ENCODE measurements around the gene GRK6. TPM values are rescaled to one million over a fixed set of nuclear protein-coding genes. Genes with fewer than 3 reads are reported as not detected.

The GRK6 gene
- total RNA-seq, 6 donors from 2014 or later, result 26.8 to 85.9 (median 56.6) TPM

DNA sequence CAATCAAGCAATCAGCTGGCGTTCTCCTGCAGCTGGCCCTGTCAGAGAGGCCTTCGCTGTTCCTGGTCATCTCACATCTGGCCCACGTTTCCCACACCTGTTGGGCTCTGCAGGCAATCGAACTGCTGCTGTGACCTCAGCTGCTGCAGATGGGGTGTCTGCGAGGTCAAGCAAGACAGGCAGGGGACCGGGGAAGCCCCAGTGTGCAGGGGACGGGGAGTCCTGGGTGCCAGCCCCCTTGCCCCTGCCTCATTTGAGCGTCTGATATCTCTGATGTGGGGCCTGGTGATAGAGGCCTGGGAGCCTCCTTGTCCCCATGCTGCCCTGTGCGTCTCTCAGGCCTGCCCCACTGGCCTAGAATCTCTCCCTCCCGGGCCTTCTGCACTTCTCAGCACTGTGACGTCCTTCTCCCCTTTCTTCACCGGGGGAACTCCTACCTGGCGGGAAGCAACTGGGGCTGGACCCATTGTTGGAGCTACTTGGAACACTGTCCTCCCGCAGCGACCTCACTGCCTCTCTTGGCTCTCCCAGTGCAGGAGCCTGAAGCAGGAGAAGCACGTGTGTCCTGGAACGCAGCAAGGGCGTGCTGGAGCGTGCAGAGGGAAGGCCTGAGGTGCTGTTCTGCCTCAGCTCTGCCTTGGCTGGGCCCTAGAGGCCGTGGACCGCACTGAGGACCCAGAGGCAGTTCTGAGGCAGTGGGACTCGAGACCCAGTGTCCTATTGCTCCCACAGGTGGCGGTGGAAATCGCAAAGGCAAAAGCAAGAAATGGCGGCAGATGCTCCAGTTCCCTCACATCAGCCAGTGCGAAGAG lies 3.9 kb downstream of the GRK6 start:
- ATAC-seq (ENCODE audit: low FRiP score in 2 of 2), result no peak
- H3K4me3 ChIP-seq, result no peak overlapping the region
- peaks cover 48 to 66% (median 55%) of the 10 kb centered on the region in 4 donors for H3K4me1 ChIP-seq
- peaks cover 18 to 51% (median 48%) of the 10 kb centered on the region in 4 donors for H3K36me3 ChIP-seq
- TF ChIP-seq POLR2AphosphoS5 (IDR thresholded peaks at IDR 0.05) (no peak), POLR2A (IDR thresholded peaks at IDR 0.05) (no peak), EP300 (IDR thresholded peaks at IDR 0.05) (no peak)
- TF ChIP-seq, protein P1, sequence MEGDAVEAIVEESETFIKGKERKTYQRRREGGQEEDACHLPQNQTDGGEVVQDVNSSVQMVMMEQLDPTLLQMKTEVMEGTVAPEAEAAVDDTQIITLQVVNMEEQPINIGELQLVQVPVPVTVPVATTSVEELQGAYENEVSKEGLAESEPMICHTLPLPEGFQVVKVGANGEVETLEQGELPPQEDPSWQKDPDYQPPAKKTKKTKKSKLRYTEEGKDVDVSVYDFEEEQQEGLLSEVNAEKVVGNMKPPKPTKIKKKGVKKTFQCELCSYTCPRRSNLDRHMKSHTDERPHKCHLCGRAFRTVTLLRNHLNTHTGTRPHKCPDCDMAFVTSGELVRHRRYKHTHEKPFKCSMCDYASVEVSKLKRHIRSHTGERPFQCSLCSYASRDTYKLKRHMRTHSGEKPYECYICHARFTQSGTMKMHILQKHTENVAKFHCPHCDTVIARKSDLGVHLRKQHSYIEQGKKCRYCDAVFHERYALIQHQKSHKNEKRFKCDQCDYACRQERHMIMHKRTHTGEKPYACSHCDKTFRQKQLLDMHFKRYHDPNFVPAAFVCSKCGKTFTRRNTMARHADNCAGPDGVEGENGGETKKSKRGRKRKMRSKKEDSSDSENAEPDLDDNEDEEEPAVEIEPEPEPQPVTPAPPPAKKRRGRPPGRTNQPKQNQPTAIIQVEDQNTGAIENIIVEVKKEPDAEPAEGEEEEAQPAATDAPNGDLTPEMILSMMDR (IDR thresholded peaks at IDR 0.05), result no peak
- no peaks in the 10 kb centered on the region for H3K9me3 ChIP-seq
- WGBS, 2 donors, result 88 to 89% methylated on average over 24 to 26 of the region's 26 CpGs
- H3K27me3 ChIP-seq, result no peaks in the 10 kb centered on the region
- peak overlapping the region; percentile 76 to 94 (median 92) for H3K27ac ChIP-seq
- DNase-seq, result no peak

DNA sequence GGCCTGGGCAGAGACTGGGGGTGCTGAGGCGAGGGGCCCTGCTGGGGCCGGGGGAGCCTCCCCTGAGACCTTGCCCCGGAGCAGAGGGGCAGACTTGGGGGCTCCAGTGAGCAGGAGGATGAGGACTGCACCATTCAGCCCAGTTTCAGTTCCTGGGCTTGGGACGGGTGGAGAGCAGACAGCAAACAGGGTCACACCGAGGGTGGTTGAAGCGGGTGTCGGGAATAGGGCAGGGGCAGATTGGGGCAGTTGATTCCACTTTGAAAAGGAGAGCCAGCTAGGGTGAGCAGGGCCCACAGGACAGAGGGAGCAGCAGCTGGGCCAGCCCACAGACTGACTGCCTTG lies 4.5 kb downstream of the GRK6 start:
- TF ChIP-seq POLR2AphosphoS5 (IDR thresholded peaks at IDR 0.05), result no peak
- TF ChIP-seq, protein P1 (IDR thresholded peaks at IDR 0.05), result no peak
- no peak for TF ChIP-seq POLR2A (IDR thresholded peaks at IDR 0.05)
- TF ChIP-seq EP300 (IDR thresholded peaks at IDR 0.05), result no peak
- H3K27ac ChIP-seq, result peak overlapping the region; percentile 39 to 93 (median 83)

DNA sequence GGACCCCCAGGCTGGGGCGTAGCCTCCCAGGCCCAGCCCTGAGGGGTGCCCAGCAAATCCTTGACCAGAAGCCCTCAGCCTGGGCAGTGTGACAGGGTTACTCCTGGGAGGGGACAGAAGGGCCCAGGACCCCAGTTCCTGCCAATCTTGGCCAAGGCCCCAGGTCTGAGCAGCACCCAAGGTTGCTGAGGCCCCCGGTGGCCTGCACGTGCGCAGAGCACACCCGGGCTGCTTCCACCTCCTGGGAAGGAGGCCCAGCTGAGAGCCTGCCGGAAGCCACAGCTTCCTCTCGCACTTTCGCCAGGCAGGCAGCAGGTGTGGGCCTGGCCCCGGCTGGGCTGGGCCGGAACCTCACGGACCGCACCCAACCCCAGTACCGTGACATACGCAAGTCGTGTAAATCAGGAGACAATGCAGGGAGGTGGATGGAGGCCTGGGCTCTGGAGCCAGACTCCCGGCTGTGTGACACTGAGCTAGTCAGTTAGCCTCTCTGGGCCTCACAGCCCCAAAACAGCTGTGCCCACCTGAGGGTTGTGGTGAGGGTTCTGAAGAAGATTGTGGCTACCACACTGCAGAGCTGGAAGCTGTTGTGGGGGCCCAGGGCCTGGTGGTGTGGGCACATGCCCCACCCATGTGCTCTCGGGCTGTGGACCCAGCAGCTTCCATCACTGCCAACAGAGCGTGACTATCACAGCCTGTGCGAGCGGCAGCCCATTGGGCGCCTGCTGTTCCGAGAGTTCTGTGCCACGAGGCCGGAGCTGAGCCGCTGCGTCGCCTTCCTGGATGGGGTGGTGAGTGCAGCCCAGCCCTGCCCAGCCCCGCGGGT lies 5.1 kb downstream of the GRK6 start:
- WGBS, 2 donors, result 64 to 79% methylated on average over 14 to 27 of the region's 29 CpGs
- Histone ChIP-seq H3K27ac (peak overlapping the region; percentile 39 to 93 (median 83)), H3K4me3 (no peak overlapping the region), H3K36me3 (peaks cover 25 to 63% (median 60%) of the 10 kb centered on the region in 4 donors), H3K9me3 (no peaks in the 10 kb centered on the region), H3K4me1 (peaks cover 45 to 63% (median 50%) of the 10 kb centered on the region in 4 donors), H3K27me3 (no peaks in the 10 kb centered on the region)
- DNase-seq, result peak; percentile 74 to 88
- ATAC-seq (ENCODE audit: low FRiP score in 2 of 2), result no peak
- peak; percentile 22 to 47 for TF ChIP-seq POLR2AphosphoS5 (IDR thresholded peaks at IDR 0.05)
- TF ChIP-seq, protein P1 (IDR thresholded peaks at IDR 0.05), result no peak
- peak in 1 of 4 donors; percentile 8 for TF ChIP-seq POLR2A (IDR thresholded peaks at IDR 0.05)

More for the DNA sequence above, 4.5 kb downstream of the GRK6 start:
- no peaks in the 10 kb centered on the region for H3K9me3 ChIP-seq
- H3K4me3 ChIP-seq, result no peak overlapping the region
- H3K36me3 ChIP-seq, result peaks cover 24 to 57% (median 54%) of the 10 kb centered on the region in 4 donors
- H3K27me3 ChIP-seq, result no peaks in the 10 kb centered on the region
- DNase-seq (no peak), ATAC-seq (ENCODE audit: low FRiP score in 2 of 2) (no peak)
- WGBS, 2 donors, result 73 to 82% methylated on average over 7 of the region's 7 CpGs
- peaks cover 45 to 63% (median 50%) of the 10 kb centered on the region in 4 donors for H3K4me1 ChIP-seq

DNA sequence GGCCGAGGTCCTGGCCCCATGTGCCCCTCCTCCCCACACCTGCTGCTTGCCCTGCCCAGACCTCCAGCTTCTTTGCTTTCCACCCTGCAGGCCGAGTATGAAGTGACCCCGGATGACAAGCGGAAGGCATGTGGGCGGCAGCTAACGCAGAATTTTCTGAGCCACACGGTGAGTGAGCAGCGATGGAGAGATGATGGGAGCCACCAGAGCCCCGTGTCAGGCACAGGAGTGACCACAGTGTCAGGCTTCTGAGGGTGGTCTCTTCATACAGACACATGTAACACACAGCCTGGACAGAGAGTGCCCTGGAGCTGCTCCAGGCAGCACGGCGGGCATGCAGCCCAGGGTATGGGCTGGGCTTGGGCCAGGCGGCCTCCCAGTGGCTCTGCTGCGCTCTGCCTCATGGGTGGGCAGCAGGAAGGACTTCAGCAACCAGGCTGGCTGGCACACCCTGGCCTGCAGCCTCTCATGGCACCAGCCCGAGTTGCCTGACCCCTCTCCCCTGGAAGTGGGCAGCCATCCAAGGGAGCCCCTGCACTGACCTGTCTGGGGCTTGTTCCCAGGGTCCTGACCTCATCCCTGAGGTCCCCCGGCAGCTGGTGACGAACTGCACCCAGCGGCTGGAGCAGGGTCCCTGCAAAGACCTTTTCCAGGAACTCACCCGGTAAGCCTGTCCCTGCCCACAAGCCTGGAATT lies 5.8 kb downstream of the GRK6 start:
- no peak for DNase-seq
- peak overlapping the region; percentile 39 to 93 (median 83) for H3K27ac ChIP-seq
- no peaks in the 10 kb centered on the region for H3K9me3 ChIP-seq
- no peak for ATAC-seq (ENCODE audit: low FRiP score in 2 of 2)
- H3K4me1 ChIP-seq, result peaks cover 42 to 60% (median 47%) of the 10 kb centered on the region in 4 donors
- TF ChIP-seq EP300 (IDR thresholded peaks at IDR 0.05) (no peak), POLR2AphosphoS5 (IDR thresholded peaks at IDR 0.05) (no peak), POLR2A (IDR thresholded peaks at IDR 0.05) (no peak)
- TF ChIP-seq, protein P1 (IDR thresholded peaks at IDR 0.05), result no peak
- 80 to 82% methylated on average over 5 to 13 of the region's 18 CpGs for WGBS, 2 donors
- no peaks in the 10 kb centered on the region for H3K27me3 ChIP-seq
- H3K4me3 ChIP-seq, result no peak overlapping the region
- peaks cover 25 to 70% (median 67%) of the 10 kb centered on the region in 4 donors for H3K36me3 ChIP-seq
